Astrocyte (in vitro differentiated cells and primary cell): Measurements from ENCODE around the gene DENND10. TPM values are rescaled to one million over a fixed set of nuclear protein-coding genes. Genes with fewer than 3 reads are reported as not detected.

Source experiments
- DNase-seq: peaks from one replicate; pipeline ENCODE4 v3.0.0-alpha.2; 2010; ENCODE audit warnings: low read depth
- FAIRE-seq: peaks from 2 replicates; lab custom pipeline; 2011; peaks lifted over from hg19 to GRCh38; lab: Jason Lieb, UNC
- H2AFZ ChIP-seq: 2 replicates; pipeline ENCODE4 v1.6.0; 2012; ENCODE audit warnings: low read depth, low read length, inconsistent platforms
- H3K27ac ChIP-seq: 2 replicates; pipeline ENCODE4 v1.5.1; 2011; ENCODE audit warnings: low read depth, low read length, inconsistent platforms
- H3K27me3 ChIP-seq: 2 replicates; pipeline ENCODE4 v1.6.0; 2011; ENCODE audit warnings: low read length, inconsistent platforms; ENCODE audit not compliant: insufficient read depth
- H3K36me3 ChIP-seq: 2 replicates; pipeline ENCODE4 v1.5.1; 2011; ENCODE audit warnings: low read length, inconsistent platforms; ENCODE audit not compliant: insufficient read depth
- H3K4me1 ChIP-seq: 2 replicates; pipeline ENCODE4 v1.5.1; 2011; ENCODE audit warnings: low read length, inconsistent platforms; ENCODE audit not compliant: insufficient read depth
- H3K4me2 ChIP-seq: 2 replicates; pipeline ENCODE4 v1.6.0; 2012; ENCODE audit warnings: low read length, inconsistent platforms
- H3K4me3 ChIP-seq: 2 replicates; pipeline ENCODE4 v1.5.1; 2011; ENCODE audit warnings: low read depth, mild to moderate bottlenecking, low read length, inconsistent platforms; ENCODE audit not compliant: insufficient read depth
- H3K79me2 ChIP-seq: 2 replicates; pipeline ENCODE4 v1.6.0; 2012; ENCODE audit warnings: mild to moderate bottlenecking, low read length, inconsistent platforms; ENCODE audit not compliant: insufficient read depth
- H3K9ac ChIP-seq: 2 replicates; pipeline ENCODE4 v1.6.0; 2012; ENCODE audit warnings: mild to moderate bottlenecking, low read length, inconsistent platforms
- H3K9me3 ChIP-seq: 2 replicates; pipeline ENCODE4 v1.5.1; 2012; ENCODE audit warnings: low read depth, mild to moderate bottlenecking, low read length, inconsistent platforms; ENCODE audit not compliant: insufficient read depth
- H4K20me1 ChIP-seq: 2 replicates; pipeline ENCODE4 v1.6.0; 2012; ENCODE audit warnings: low read length, inconsistent platforms; ENCODE audit not compliant: insufficient read depth
- H3K27ac Mint-ChIP-seq: one replicate; pipeline ENCODE4 v1.8.0; 2021; ENCODE audit warnings: mild to moderate bottlenecking, mixed read lengths; ENCODE audit not compliant: unreplicated experiment
- H3K27me3 Mint-ChIP-seq: one replicate; pipeline ENCODE4 v1.8.0; 2021; ENCODE audit warnings: low read depth, mixed read lengths; ENCODE audit not compliant: unreplicated experiment
- H3K36me3 Mint-ChIP-seq: one replicate; pipeline ENCODE4 v1.8.0; 2021; ENCODE audit warnings: low read depth, mixed read lengths; ENCODE audit not compliant: unreplicated experiment
- H3K4me1 Mint-ChIP-seq: one replicate; pipeline ENCODE4 v1.8.0; 2021; ENCODE audit warnings: low read depth, mixed read lengths; ENCODE audit not compliant: unreplicated experiment
- H3K4me3 Mint-ChIP-seq: one replicate; pipeline ENCODE4 v1.8.0; 2021; ENCODE audit warnings: mild to moderate bottlenecking, moderate library complexity, mixed read lengths; ENCODE audit not compliant: unreplicated experiment
- H3K9me3 Mint-ChIP-seq: one replicate; pipeline ENCODE4 v1.8.0; 2021; ENCODE audit warnings: mild to moderate bottlenecking, mixed read lengths; ENCODE audit not compliant: unreplicated experiment
- CTCF ChIP-seq: IDR thresholded peaks from 2 replicates; pipeline ENCODE4 v1.5.1; 2011; ENCODE audit warnings: low read depth, mild to moderate bottlenecking, inconsistent platforms, low read length, moderate library complexity; ENCODE audit not compliant: insufficient read depth
- EZH2 ChIP-seq: IDR thresholded peaks from 2 replicates; pipeline ENCODE4 v1.6.1; 2012; ENCODE audit warnings: mild to moderate bottlenecking, low read length, inconsistent platforms; ENCODE audit not compliant: insufficient read depth
- total RNA-seq: library from RNA; stranded (reverse); gene quantifications from 2 replicates; pipeline ENCODE4 v1.2.1, GENCODE V29; 2021

Gene DENND10
- total RNA-seq, 1 donor from 2014 or later: 41.8 TPM

- Mint-ChIP-seq H3K4me1 (peaks cover 13% of the 10 kb centered on the region), H3K27me3 (no peaks in the 10 kb centered on the region), H3K36me3 (peaks cover 8% of the 10 kb centered on the region), H3K27ac (no peak overlapping the region), H3K9me3 (no peaks in the 10 kb centered on the region), H3K4me3 (no peak overlapping the region)
- Histone ChIP-seq H3K9ac (no peak overlapping the region), H2AFZ (no peak overlapping the region), H3K27me3 (no peaks in the 10 kb centered on the region), H3K79me2 (peaks cover 99% of the 10 kb centered on the region), H3K4me1 (peaks cover 4% of the 10 kb centered on the region), H3K27ac (no peak overlapping the region), H3K4me2 (no peak overlapping the region), H3K4me3 (no peak overlapping the region), H3K9me3 (no peaks in the 10 kb centered on the region), H4K20me1 (peaks cover 90% of the 10 kb centered on the region), H3K36me3 (peaks cover 41% of the 10 kb centered on the region)
- no peak for TF ChIP-seq EZH2
- no peak for TF ChIP-seq CTCF
- no peak for FAIRE-seq
- no peak for DNase-seq
Measured at GRCh38 chr10:119073584-119073983, 30.3 kb upstream of the DENND10 start.

- Histone ChIP-seq H3K79me2 (peaks cover 77% of the 10 kb centered on the region), H3K4me2 (peak overlapping the region; percentile 95), H4K20me1 (peaks cover 59% of the 10 kb centered on the region), H3K4me1 (peaks cover 10% of the 10 kb centered on the region), H2AFZ (no peak overlapping the region), H3K9me3 (no peaks in the 10 kb centered on the region), H3K9ac (peak overlapping the region; percentile 100), H3K4me3 (peak overlapping the region; percentile 99), H3K27ac (no peak overlapping the region), H3K27me3 (no peaks in the 10 kb centered on the region), H3K36me3 (no peaks in the 10 kb centered on the region)
- DNase-seq (no peak), FAIRE-seq (no peak)
- Mint-ChIP-seq H3K4me3 (peak overlapping the region; percentile 100), H3K9me3 (no peaks in the 10 kb centered on the region), H3K36me3 (peaks cover 2% of the 10 kb centered on the region), H3K27me3 (no peaks in the 10 kb centered on the region), H3K27ac (no peak overlapping the region), H3K4me1 (peaks cover 10% of the 10 kb centered on the region)
- TF ChIP-seq EZH2 (no peak), CTCF (no peak)
Measured at GRCh38 chr10:119078422-119079179, 25.3 kb upstream of the DENND10 start.
